DND-41 (cell line): ENCODE data around the gene PDE4D.

Source experiments
- EZH2 ChIP-seq: IDR thresholded peaks from 3 replicates; pipeline ENCODE4 v1.6.1; 2012; ENCODE audit warnings: borderline replicate concordance, low read depth, mild to moderate bottlenecking, moderate library complexity, low read length, inconsistent platforms; ENCODE audit not compliant: severe bottlenecking
- TF ChIP-seq, protein P1 (sequence below): IDR thresholded peaks from 2 replicates; pipeline ENCODE4 v1.5.1; 2012; ENCODE audit warnings: borderline replicate concordance, low read length, moderate library complexity, mild to moderate bottlenecking; ENCODE audit not compliant: poor library complexity, severe bottlenecking; ENCODE audit errors: extremely low read depth

DNA sequence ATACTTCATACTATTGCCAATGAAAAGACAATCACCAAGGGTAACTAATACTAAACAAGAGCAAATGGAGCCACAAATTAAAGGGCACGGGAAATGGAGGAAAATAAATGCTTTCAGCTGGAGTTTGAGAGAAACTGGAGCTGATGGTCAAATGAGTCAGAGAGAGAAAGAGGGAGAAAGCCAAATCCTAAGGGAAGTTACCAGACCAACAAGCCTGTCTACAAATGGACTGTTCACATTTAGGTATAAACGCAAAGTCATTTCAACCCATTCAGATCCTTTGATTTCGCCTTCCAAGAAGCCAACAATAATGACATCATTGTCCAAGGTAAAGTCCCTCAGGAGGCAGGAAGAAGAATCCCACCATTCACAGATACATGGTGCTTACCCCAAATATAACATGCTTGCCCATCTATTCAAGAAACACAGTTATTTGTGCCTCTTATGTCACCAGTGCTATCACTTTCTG, 958.9 kb downstream of the PDE4D start:
- TF ChIP-seq EZH2, result no peak
- TF ChIP-seq, protein P1, sequence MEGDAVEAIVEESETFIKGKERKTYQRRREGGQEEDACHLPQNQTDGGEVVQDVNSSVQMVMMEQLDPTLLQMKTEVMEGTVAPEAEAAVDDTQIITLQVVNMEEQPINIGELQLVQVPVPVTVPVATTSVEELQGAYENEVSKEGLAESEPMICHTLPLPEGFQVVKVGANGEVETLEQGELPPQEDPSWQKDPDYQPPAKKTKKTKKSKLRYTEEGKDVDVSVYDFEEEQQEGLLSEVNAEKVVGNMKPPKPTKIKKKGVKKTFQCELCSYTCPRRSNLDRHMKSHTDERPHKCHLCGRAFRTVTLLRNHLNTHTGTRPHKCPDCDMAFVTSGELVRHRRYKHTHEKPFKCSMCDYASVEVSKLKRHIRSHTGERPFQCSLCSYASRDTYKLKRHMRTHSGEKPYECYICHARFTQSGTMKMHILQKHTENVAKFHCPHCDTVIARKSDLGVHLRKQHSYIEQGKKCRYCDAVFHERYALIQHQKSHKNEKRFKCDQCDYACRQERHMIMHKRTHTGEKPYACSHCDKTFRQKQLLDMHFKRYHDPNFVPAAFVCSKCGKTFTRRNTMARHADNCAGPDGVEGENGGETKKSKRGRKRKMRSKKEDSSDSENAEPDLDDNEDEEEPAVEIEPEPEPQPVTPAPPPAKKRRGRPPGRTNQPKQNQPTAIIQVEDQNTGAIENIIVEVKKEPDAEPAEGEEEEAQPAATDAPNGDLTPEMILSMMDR, result no peak
